H9 (cell line): Measurements from ENCODE around the gene EFCAB6. TPM values are rescaled to one million over a fixed set of nuclear protein-coding genes. Genes with fewer than 3 reads are reported as not detected.

ENCODE experiments used
- DNase-seq: peaks from one replicate; pipeline ENCODE4 v3.0.0-alpha.2; 2017
- H2AFZ ChIP-seq: one replicate; pipeline ENCODE4 v1.6.1; 2013; ENCODE audit warnings: mild to moderate bottlenecking, low read length, control low read depth, moderate library complexity
- H2AK5ac ChIP-seq: 2 replicates; pipeline ENCODE4 v1.6.1; 2013; ENCODE audit warnings: low read length, control low read depth, mixed read lengths; ENCODE audit not compliant: insufficient read length
- H2BK120ac ChIP-seq: one replicate; pipeline ENCODE4 v1.6.1; 2013; ENCODE audit warnings: low read depth, mild to moderate bottlenecking, low read length, control low read depth, inconsistent platforms; ENCODE audit not compliant: poor library complexity, severe bottlenecking
- H2BK12ac ChIP-seq: 2 replicates; pipeline ENCODE4 v1.6.1; 2013; ENCODE audit warnings: low read length, control low read depth, mixed read lengths, low read depth; ENCODE audit not compliant: insufficient read length
- H2BK15ac ChIP-seq: 2 replicates; pipeline ENCODE4 v1.6.1; 2013; ENCODE audit warnings: low read depth, low read length, control low read depth
- H2BK20ac ChIP-seq: one replicate; pipeline ENCODE4 v1.6.1; 2013; ENCODE audit warnings: low read depth, mild to moderate bottlenecking, low read length, control low read depth, inconsistent platforms; ENCODE audit not compliant: poor library complexity, severe bottlenecking
- H2BK5ac ChIP-seq: 2 replicates; pipeline ENCODE4 v1.6.1; 2013; ENCODE audit warnings: low read length, control low read depth, mixed read lengths; ENCODE audit not compliant: insufficient read length
- H3K14ac ChIP-seq: 2 replicates; pipeline ENCODE4 v1.6.1; 2013; ENCODE audit warnings: low read length, control low read depth; ENCODE audit not compliant: insufficient read depth
- H3K18ac ChIP-seq: 2 replicates; pipeline ENCODE4 v1.6.1; 2013; ENCODE audit warnings: low read depth, mild to moderate bottlenecking, mixed read lengths, low read length, control low read depth; ENCODE audit not compliant: insufficient read length
- H3K23ac ChIP-seq: 2 replicates; pipeline ENCODE4 v1.6.1; 2013; ENCODE audit warnings: low read length, control low read depth, mixed read lengths, low read depth; ENCODE audit not compliant: insufficient read length
- H3K23me2 ChIP-seq: 2 replicates; pipeline ENCODE4 v1.6.1; 2013; ENCODE audit warnings: low read depth, mild to moderate bottlenecking, mixed read lengths, low read length, control low read depth; ENCODE audit not compliant: insufficient read length, poor library complexity, severe bottlenecking
- H3K27ac ChIP-seq: 2 replicates; pipeline ENCODE4 v1.5.1; 2013; ENCODE audit warnings: low read length, control low read depth, mixed read lengths, low read depth; ENCODE audit not compliant: insufficient read length
- H3K27me3 ChIP-seq: 2 replicates; pipeline ENCODE4 v1.6.1; 2013; ENCODE audit warnings: low read length, control low read depth, inconsistent platforms; ENCODE audit not compliant: insufficient read depth
- H3K4ac ChIP-seq: 2 replicates; pipeline ENCODE4 v1.6.1; 2013; ENCODE audit warnings: low read depth, mild to moderate bottlenecking, control low read depth, inconsistent platforms, low read length, moderate library complexity
- H3K4me1 ChIP-seq: 2 replicates; pipeline ENCODE4 v1.6.1; 2013; ENCODE audit warnings: low read length, control low read depth, inconsistent platforms; ENCODE audit not compliant: insufficient read depth
- H3K4me2 ChIP-seq: 2 replicates; pipeline ENCODE4 v1.6.1; 2013; ENCODE audit warnings: low read length, control low read depth, mixed read lengths; ENCODE audit not compliant: insufficient read length, insufficient read depth
- H3K56ac ChIP-seq: 2 replicates; pipeline ENCODE4 v1.6.1; 2013; ENCODE audit warnings: low read depth, mild to moderate bottlenecking, mixed read lengths, low read length, control low read depth; ENCODE audit not compliant: insufficient read length
- H3K79me1 ChIP-seq: 2 replicates; pipeline ENCODE4 v1.6.1; 2013; ENCODE audit warnings: low read depth, mild to moderate bottlenecking, moderate library complexity, low read length, control low read depth, inconsistent platforms; ENCODE audit not compliant: insufficient read depth, poor library complexity, severe bottlenecking
- H3K79me2 ChIP-seq: 2 replicates; pipeline ENCODE4 v1.6.1; 2013; ENCODE audit warnings: low read length, control low read depth, inconsistent platforms; ENCODE audit not compliant: insufficient read depth
- H3K9ac ChIP-seq: 2 replicates; pipeline ENCODE4 v1.6.1; 2013; ENCODE audit warnings: low read length, control low read depth, mixed read lengths; ENCODE audit not compliant: insufficient read length; ENCODE audit errors: extremely low read depth
- H3K9me3 ChIP-seq: one replicate; pipeline ENCODE4 v1.6.1; 2013; ENCODE audit warnings: low read depth, low read length, inconsistent platforms; ENCODE audit not compliant: control insufficient read depth
- H3T11ph ChIP-seq: one replicate; pipeline ENCODE4 v1.6.1; 2013; ENCODE audit warnings: mild to moderate bottlenecking, low read length, control low read depth, inconsistent platforms
- H4K20me1 ChIP-seq: one replicate; pipeline ENCODE4 v1.6.1; 2013; ENCODE audit not compliant: control insufficient read depth, insufficient read length, insufficient read depth
- H4K5ac ChIP-seq: 2 replicates; pipeline ENCODE4 v1.6.1; 2013; ENCODE audit warnings: low read depth, mild to moderate bottlenecking, mixed read lengths, low read length, control low read depth; ENCODE audit not compliant: insufficient read length
- H4K8ac ChIP-seq: replicated peaks from 2 replicates; pipeline ENCODE4 v1.6.1; 2013; ENCODE audit warnings: low read length, control low read depth, mixed read lengths, low read depth; ENCODE audit not compliant: insufficient read length
- H4K91ac ChIP-seq: 2 replicates; pipeline ENCODE4 v1.6.1; 2013; ENCODE audit warnings: low read depth, mild to moderate bottlenecking, moderate library complexity, mixed read lengths, low read length, control low read depth; ENCODE audit not compliant: insufficient read length
- H3K27ac Mint-ChIP-seq, 3 experiments: 2 replicates in 2 of 3; 3 replicates in 1 of 3; pipeline ENCODE4 v1.8.0; 2020 to 2021; ENCODE audit warnings: mixed read lengths in 3 of 3, mild to moderate bottlenecking in 1 of 3, moderate library complexity in 1 of 3
- H3K27me3 Mint-ChIP-seq: 2 replicates; pipeline ENCODE4 v1.8.0; 2021; ENCODE audit warnings: low read depth, mild to moderate bottlenecking, moderate library complexity, mixed read lengths
- H3K36me3 Mint-ChIP-seq, 3 experiments: 2 replicates in 2 of 3; 3 replicates in 1 of 3; pipeline ENCODE4 v1.8.0; 2020 to 2021; ENCODE audit warnings: low read depth in 3 of 3, mixed read lengths in 3 of 3; ENCODE audit not compliant: insufficient read depth in 1 of 3
- H3K4me1 Mint-ChIP-seq, 2 experiments: 2 replicates each; pipeline ENCODE4 v1.8.0; 2020; ENCODE audit warnings: mixed read lengths in 2 of 2
- H3K4me3 Mint-ChIP-seq, 2 experiments: 2 replicates in 1 of 2; 3 replicates in 1 of 2; pipeline ENCODE4 v1.8.0; 2020 to 2021; ENCODE audit warnings: mild to moderate bottlenecking in 2 of 2, mixed read lengths in 2 of 2, moderate library complexity in 1 of 2
- H3K9me3 Mint-ChIP-seq, 2 experiments: 2 replicates in 1 of 2; 3 replicates in 1 of 2; pipeline ENCODE4 v1.8.0; 2020; ENCODE audit warnings: mild to moderate bottlenecking in 2 of 2, mixed read lengths in 2 of 2, moderate library complexity in 1 of 2
- WGBS: extraction: QIAGEN DNeasy Blood & Tissue Kit; methylation state at CpG from one replicate; pipeline ENCODE4 v1.1.7; 2013; ENCODE audit warnings: missing lambda C conversion rate, low lambda C conversion rate, mixed read lengths; ENCODE audit not compliant: insufficient read length; ENCODE audit errors: extremely low coverage; 5-methylcytosine and 5-hydroxymethylcytosine counted together
- total RNA-seq: library from RNA; stranded (reverse); gene quantifications from 2 replicates; pipeline ENCODE4 v1.2.1, GENCODE V29; 2021
- TF ChIP-seq, protein P1 (sequence below): fragments of 200-600 bp; sonication (generic); conservative IDR thresholded peaks from 3 replicates; pipeline ENCODE4 v1.8.0; 2021; ENCODE audit warnings: antibody characterized with exemption, mild to moderate bottlenecking

EFCAB6 gene
- total RNA-seq, 1 experiment from 2014 or later, result 0.31 TPM

DNA sequence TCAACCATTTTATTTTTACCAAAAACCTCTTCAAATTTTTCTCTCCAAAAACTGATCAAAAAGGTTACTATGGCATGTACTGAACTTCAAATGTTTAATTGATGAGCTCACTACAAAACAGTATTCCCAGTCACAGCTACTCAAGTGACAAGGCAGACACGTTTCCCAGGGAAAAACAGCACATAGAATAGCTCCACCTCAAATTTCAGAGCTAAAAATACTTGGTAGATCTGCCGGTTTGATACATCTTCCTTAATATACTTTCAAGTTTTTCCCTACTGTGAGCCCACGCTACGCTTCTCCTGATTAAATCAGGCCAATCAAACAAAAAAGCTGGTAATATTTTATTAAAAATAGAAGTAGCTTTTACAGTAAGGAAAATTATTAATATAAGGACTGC lies 100.4 kb downstream of the EFCAB6 start:
- Histone ChIP-seq H2AFZ (no peak overlapping the region), H4K91ac (no peak overlapping the region), H2BK15ac (no peak overlapping the region), H2BK12ac (no peak overlapping the region), H3K56ac (no peak overlapping the region), H3K27ac (no peak overlapping the region), H3K23ac (no peak overlapping the region), H3K9ac (no peak overlapping the region), H3K23me2 (no peaks in the 10 kb centered on the region), H3T11ph (no peak overlapping the region), H3K27me3 (no peaks in the 10 kb centered on the region), H3K18ac (no peak overlapping the region), H3K9me3 (no peaks in the 10 kb centered on the region), H2BK5ac (no peak overlapping the region), H4K8ac (no peak overlapping the region), H3K4ac (no peak overlapping the region), H2BK20ac (no peak overlapping the region), H2AK5ac (no peak overlapping the region), H3K14ac (no peak overlapping the region), H3K4me1 (peaks cover 2% of the 10 kb centered on the region; the same call in 1 of the 2 replicates), H2BK120ac (no peak overlapping the region), H4K20me1 (no peaks in the 10 kb centered on the region), H3K4me2 (no peak overlapping the region), H3K79me2 (no peaks in the 10 kb centered on the region), H3K79me1 (no peaks in the 10 kb centered on the region), H4K5ac (no peak overlapping the region)
- no peak for DNase-seq
- peaks cover 12 to 14% of the 10 kb centered on the region in 2 experiments for H3K4me1 Mint-ChIP-seq
- no CpG with 5 or more reads among the region's 4 CpGs for WGBS
- no peak overlapping the region for H3K4me3 Mint-ChIP-seq
- H3K36me3 Mint-ChIP-seq, result 0 out of 7 replicates have a peak, but pooled peaks cover 0 to 4% (median 0%) of the 10 kb centered on the region in 3 experiments
- H3K27me3 Mint-ChIP-seq, result no peaks in the 10 kb centered on the region
- no peak overlapping the region for H3K27ac Mint-ChIP-seq
- H3K9me3 Mint-ChIP-seq, result peaks cover 0 to 2% of the 10 kb centered on the region in 2 experiments; a peak in 2 of 5 replicates
- TF ChIP-seq, protein P1, sequence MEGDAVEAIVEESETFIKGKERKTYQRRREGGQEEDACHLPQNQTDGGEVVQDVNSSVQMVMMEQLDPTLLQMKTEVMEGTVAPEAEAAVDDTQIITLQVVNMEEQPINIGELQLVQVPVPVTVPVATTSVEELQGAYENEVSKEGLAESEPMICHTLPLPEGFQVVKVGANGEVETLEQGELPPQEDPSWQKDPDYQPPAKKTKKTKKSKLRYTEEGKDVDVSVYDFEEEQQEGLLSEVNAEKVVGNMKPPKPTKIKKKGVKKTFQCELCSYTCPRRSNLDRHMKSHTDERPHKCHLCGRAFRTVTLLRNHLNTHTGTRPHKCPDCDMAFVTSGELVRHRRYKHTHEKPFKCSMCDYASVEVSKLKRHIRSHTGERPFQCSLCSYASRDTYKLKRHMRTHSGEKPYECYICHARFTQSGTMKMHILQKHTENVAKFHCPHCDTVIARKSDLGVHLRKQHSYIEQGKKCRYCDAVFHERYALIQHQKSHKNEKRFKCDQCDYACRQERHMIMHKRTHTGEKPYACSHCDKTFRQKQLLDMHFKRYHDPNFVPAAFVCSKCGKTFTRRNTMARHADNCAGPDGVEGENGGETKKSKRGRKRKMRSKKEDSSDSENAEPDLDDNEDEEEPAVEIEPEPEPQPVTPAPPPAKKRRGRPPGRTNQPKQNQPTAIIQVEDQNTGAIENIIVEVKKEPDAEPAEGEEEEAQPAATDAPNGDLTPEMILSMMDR, result no peak
